Gastroesophageal sphincter (tissue), 3 donors: ENCODE results near the gene C6.

Experiments used
- CTCF ChIP-seq, 4 experiments: fragments of 200-600 bp in 2 of 4; fragments of 450-650 bp in 2 of 4; sonication (generic) in 1 of 4; IDR thresholded peaks; one replicate each; pipeline ENCODE4 v1.5.1; 2017 to 2019; ENCODE audit warnings: antibody characterized with exemption in 4 of 4, mild to moderate bottlenecking in 2 of 4, moderate library complexity in 2 of 4
- EP300 ChIP-seq: sonication (generic); formaldehyde crosslinking; IDR thresholded peaks from one replicate; pipeline ENCODE4 v1.6.1; 2017; ENCODE audit warnings: antibody characterized with exemption, mild to moderate bottlenecking
- POLR2A ChIP-seq, 2 donors: fragments of 450-650 bp; IDR thresholded peaks; one replicate each; pipeline ENCODE4 v1.6.1; 2017; ENCODE audit warnings: antibody characterized with exemption in 2 of 2, mild to moderate bottlenecking in 2 of 2, moderate library complexity in 1 of 2
- POLR2AphosphoS5 ChIP-seq: sonication (generic); formaldehyde crosslinking; IDR thresholded peaks from one replicate; pipeline ENCODE4 v1.6.1; 2017; ENCODE audit warnings: antibody characterized with exemption

- TF ChIP-seq CTCF (IDR thresholded peaks at IDR 0.05): no peak
- no peak for TF ChIP-seq POLR2AphosphoS5
- no peak for TF ChIP-seq POLR2A (IDR thresholded peaks at IDR 0.05)
- no peak for TF ChIP-seq EP300
These were observed 850 bp upstream of the C6 start for GRCh38 chr5:41214182-41214581.
